ENCODE measurements around the gene PDE4D. TPM values are rescaled to one million over a fixed set of nuclear protein-coding genes. Genes with fewer than 3 reads are reported as not detected.

The PDE4D gene
- total and polyA plus RNA-seq, 2 of the 4 experiments (the other 2 are of a cell fraction) = 1.4 to 7.9 TPM

DNA sequence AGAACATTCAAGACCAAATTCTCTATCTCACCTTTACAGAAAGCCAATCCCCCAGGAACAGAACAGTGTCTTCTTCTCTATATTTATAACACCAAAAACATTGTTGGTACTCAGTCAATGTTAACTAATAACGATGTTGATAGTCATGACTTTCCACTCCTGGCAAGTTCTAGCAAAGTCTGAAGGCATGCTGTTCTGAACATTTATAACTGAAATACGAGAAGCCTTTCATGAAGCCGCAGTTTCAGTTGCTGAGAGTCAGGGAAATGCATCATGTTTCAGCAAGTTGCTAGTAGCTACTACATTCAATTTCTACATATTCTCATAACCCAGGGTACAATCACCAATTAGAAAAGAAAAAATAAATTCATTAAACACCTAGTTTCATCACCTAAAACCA lies 301.4 kb downstream of the PDE4D start:
- TF ChIP-seq RCOR1 (IDR thresholded peaks at IDR 0.05; ENCODE audit: insufficient replicate concordance, low read length) = no peak
- TF ChIP-seq RFX5 (IDR thresholded peaks at IDR 0.05; ENCODE audit: low read depth, low read length) = no peak
- no peak for TF ChIP-seq MAFK (IDR thresholded peaks at IDR 0.05; ENCODE audit: low read depth, low read length)
- no peak for TF ChIP-seq CHD1 (IDR thresholded peaks at IDR 0.05; ENCODE audit: low read depth, low read length)
- no peak overlapping the region for H4K8ac ChIP-seq (ENCODE audit: low read depth in 2 of 2, low read length in 2 of 2)
- H3K27me3 ChIP-seq (ENCODE audit: control insufficient read depth, insufficient read depth, low read length) = no peaks in the 10 kb centered on the region
- no peak overlapping the region for H3K14ac ChIP-seq (replicated peaks; ENCODE audit: low read depth, low read length)
- dilution Hi-C loops (cut with HindIII; ENCODE audit: low sequenced_read_pairs, unreplicated experiment) (no loop called here), in situ Hi-C loops (cut with MboI; ENCODE audit: low sequenced_read_pairs) (no loop called here), intact Hi-C loops (cut with micrococcal nuclease) (no loop called here)
- no peaks in the 10 kb centered on the region for H3K36me3 ChIP-seq (ENCODE audit: control insufficient read depth, insufficient read depth, low read length)
- no peak overlapping the region for H4K5ac ChIP-seq (ENCODE audit: low read depth, low read length)
- POLR2A ChIA-PET (ENCODE audit: unreplicated experiment) = no interaction called here
- H3K79me1 ChIP-seq (ENCODE audit: low read depth in 1 of 2, low read length in 2 of 2) = no peaks in the 10 kb centered on the region
- no peak overlapping the region for H3K9ac ChIP-seq (ENCODE audit: low read depth, low read length)
- no peaks in the 10 kb centered on the region for H3K9me3 ChIP-seq (ENCODE audit: control insufficient read depth, insufficient read depth, low read length)
- no peaks in the 10 kb centered on the region for H3K4me1 ChIP-seq (ENCODE audit: control insufficient read depth, insufficient read depth, low read length)
- no peaks in the 10 kb centered on the region for H3K9me1 ChIP-seq (ENCODE audit: insufficient read depth, low read length)
- H3K4me2 ChIP-seq (ENCODE audit: low read depth, low read length) = no peak overlapping the region
- no peak overlapping the region for H2AFZ ChIP-seq (replicated peaks; ENCODE audit: low read length, poor library complexity)
- H3K4me3 ChIP-seq (ENCODE audit: insufficient read depth, low read depth, low read length) = no peak overlapping the region
- H2AK5ac ChIP-seq (ENCODE audit: low read depth, low read length) = no peak overlapping the region
- H2BK15ac ChIP-seq (ENCODE audit: low read depth, low read length) = no peak overlapping the region
- no TSS peak for BruUV-seq (replicated peaks)
- H4K20me1 ChIP-seq (ENCODE audit: insufficient read depth, low read length) = no peaks in the 10 kb centered on the region
- H3K18ac ChIP-seq (ENCODE audit: low read depth, low read length) = no peak overlapping the region
- ATAC-seq (ENCODE audit: low read depth) (no peak), DNase-seq (peak; percentile 25)
- H3K27ac ChIP-seq (ENCODE audit: insufficient read depth, low read length) = no peak overlapping the region
- no CpG with 5 or more reads among the region's 3 CpGs for WGBS, 2 experiments (ENCODE audit: extremely low coverage in 2 of 2, insufficient read length in 1 of 2)
- no peak overlapping the region for H3K56ac ChIP-seq (ENCODE audit: extremely low read depth, insufficient read depth, low read length)
- no peak overlapping the region for H2BK5ac ChIP-seq (ENCODE audit: low read depth, low read length, poor library complexity, severe bottlenecking)
- no peak overlapping the region for H2BK120ac ChIP-seq (ENCODE audit: low read depth, low read length)
- H3K23ac ChIP-seq (ENCODE audit: low read depth, low read length) = no peak overlapping the region
- no peak overlapping the region for H3K4ac ChIP-seq (ENCODE audit: low read depth, low read length)
- H4K91ac ChIP-seq (ENCODE audit: insufficient read depth, low read depth, low read length) = no peak overlapping the region
- H2BK20ac ChIP-seq (ENCODE audit: low read depth, low read length) = no peak overlapping the region
- CTCF ChIA-PET = interaction anchor here (1.0 kb wide), 1 partner anchor 11 kb away, joined by 3 read pairs; no protein-coding TSS in a partner anchor
- H2AK9ac ChIP-seq (replicated peaks; ENCODE audit: low read depth, low read length, poor library complexity) = no peak overlapping the region

Data from IMR-90 (cell line).